Measurements from ENCODE around the gene KCNIP4.

DNA sequence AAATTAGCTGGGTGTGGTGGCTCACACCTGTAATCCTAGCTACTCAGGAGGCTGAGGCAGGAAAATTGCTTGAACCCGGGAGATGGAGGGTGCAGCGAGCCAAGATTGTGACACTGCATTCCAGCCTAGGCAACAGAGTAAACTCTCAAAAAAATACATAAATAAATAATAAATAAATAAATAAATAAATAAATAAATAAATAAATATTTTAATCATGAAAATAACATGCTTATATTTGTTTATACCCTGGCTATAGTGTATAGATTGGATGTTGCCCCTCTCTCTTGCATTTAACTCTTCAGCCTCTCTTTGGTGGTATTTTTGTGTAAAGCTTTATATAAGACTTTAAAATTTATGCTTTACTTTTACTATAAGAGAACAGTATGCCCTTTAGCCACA is 51.8 kb downstream of the KCNIP4 start:
- TF ChIP-seq EZH2 (IDR thresholded peaks at IDR 0.05; ENCODE audit: insufficient read depth, poor library complexity, severe bottlenecking) (no peak), EZH2phosphoT487 (IDR thresholded peaks at IDR 0.05; ENCODE audit: insufficient read depth, low read depth) (no peak)

Data from GM23248 (cell line).